ENCODE measurements around the gene BRAF. TPM values are rescaled to one million over a fixed set of nuclear protein-coding genes. Genes with fewer than 3 reads are reported as not detected.

BRAF gene
- total and polyA plus RNA-seq, 2 of the 8 experiments (the other 6 are each of a cell fraction or from before 2014, with no cell fraction given), result 11.4 to 32.6 TPM

GRCh38 chr7:140810385-140810784 is 114.3 kb downstream of the BRAF start:
- no peak overlapping the region for H3K56ac ChIP-seq (replicated peaks; ENCODE audit: insufficient read length, low read depth, low read length)
- TF ChIP-seq SP4 (IDR thresholded peaks at IDR 0.05; ENCODE audit: low read length) (no peak), TAF7 (optimal IDR thresholded peaks at IDR 0.05; ENCODE audit: borderline replicate concordance, low read depth, low read length) (no peak), TEAD4 (IDR thresholded peaks at IDR 0.05; ENCODE audit: low read depth, low read length) (no peak)
- H2BK120ac ChIP-seq (replicated peaks; ENCODE audit: low read depth, low read length), result no peak overlapping the region
- no peak overlapping the region for H3K27ac ChIP-seq (ENCODE audit: low read depth, low read length)
- no peaks in the 10 kb centered on the region for H3K79me2 ChIP-seq (ENCODE audit: control insufficient read depth in 1 of 2, insufficient read depth in 2 of 2, low read length in 2 of 2)
- H4K20me1 ChIP-seq (replicated peaks in 1 of 2; ENCODE audit: control insufficient read depth in 1 of 2, insufficient read depth in 2 of 2, low read length in 2 of 2), result no peaks in the 10 kb centered on the region
- H2BK5ac ChIP-seq (ENCODE audit: low read depth, low read length), result no peak overlapping the region
- no peak overlapping the region for H4K8ac ChIP-seq (ENCODE audit: extremely low read depth, insufficient read depth, low read length)
- no peaks in the 10 kb centered on the region for H3K4me1 ChIP-seq (replicated peaks in 1 of 4; ENCODE audit: control insufficient read depth in 3 of 4, insufficient read depth in 4 of 4, low read length in 3 of 4)
- H3K18ac ChIP-seq (ENCODE audit: extremely low read depth, low read length), result no peak overlapping the region
- ChIA-PET POLR2A (ENCODE audit: partially characterized antibody) (interaction anchor here (1.8 to 1.9 kb wide), 2 partner anchors 114 to 204 kb away, joined by 5 to 6 read pairs; partner anchors contain the start of genes BRAF and MRPS33), CTCF (ENCODE audit: partially characterized antibody) (interaction anchor here (0.7 to 3.4 kb wide), 25 partner anchors 8 to 421 kb away, joined by 3 to 39 read pairs (median 4); partner anchors contain the start of genes ADCK2 and MRPS33)
- H2BK20ac ChIP-seq (ENCODE audit: low read length), result no peak overlapping the region
- no peak overlapping the region for H2BK12ac ChIP-seq (ENCODE audit: low read depth, low read length)
- H3K4me2 ChIP-seq (ENCODE audit: insufficient read depth in 1 of 2, low read depth in 2 of 2, low read length in 2 of 2), result no peak overlapping the region
- no peaks in the 10 kb centered on the region for H3K36me3 ChIP-seq (ENCODE audit: control insufficient read depth in 2 of 4, insufficient read depth in 4 of 4, low read length in 3 of 4)
- 94% methylated on average over 8 of the region's 9 CpGs; no CpG with 5 or more reads in 1 of the 2 experiments for WGBS, 2 experiments (ENCODE audit: extremely low coverage in 1 of 2, insufficient coverage in 1 of 2, insufficient read length in 1 of 2, insufficient replicate concordance in 2 of 2, low coverage in 1 of 2, low lambda C conversion rate in 2 of 2, missing lambda C conversion rate in 1 of 2)
- H4K5ac ChIP-seq (ENCODE audit: insufficient read length, low read depth, low read length), result no peak overlapping the region
- H4K91ac ChIP-seq (replicated peaks; ENCODE audit: insufficient read length, low read length), result no peak overlapping the region
- DNase-seq (ENCODE audit: low read depth in 1 of 2, low spot score in 2 of 2), result no peak
- no peaks in the 10 kb centered on the region for H3K27me3 ChIP-seq (replicated peaks in 1 of 4; ENCODE audit: control insufficient read depth in 3 of 4, extremely low read depth in 1 of 4, insufficient read depth in 3 of 4, low read length in 3 of 4)
- H3K9me3 ChIP-seq (ENCODE audit: insufficient read depth in 2 of 2, low read depth in 1 of 2, low read length in 1 of 2), result no peaks in the 10 kb centered on the region
- H3K9ac ChIP-seq (replicated peaks in 1 of 4; ENCODE audit: extremely low read depth in 1 of 4, low read depth in 3 of 4, low read length in 3 of 4), result no peak overlapping the region
- FAIRE-seq, result no peak
- no peaks in the 10 kb centered on the region for H3K23me2 ChIP-seq (ENCODE audit: low read depth, low read length)
- no peak overlapping the region for H2AFZ ChIP-seq (ENCODE audit: low read length)
- no peak overlapping the region for H2AK5ac ChIP-seq (ENCODE audit: low read depth, low read length)
- H2BK15ac ChIP-seq (ENCODE audit: low read length), result no peak overlapping the region
- no peak overlapping the region for H3K23ac ChIP-seq (ENCODE audit: insufficient read length)
- no peaks in the 10 kb centered on the region for H3K79me1 ChIP-seq (ENCODE audit: low read depth, low read length)
- no peak overlapping the region for H3K4ac ChIP-seq (replicated peaks; ENCODE audit: insufficient read length, low read depth, low read length)
- H3K14ac ChIP-seq (ENCODE audit: insufficient read length), result no peak overlapping the region
- no peak overlapping the region for H3K4me3 ChIP-seq (ENCODE audit: extremely low read depth in 1 of 4, insufficient read depth in 2 of 4, low read depth in 3 of 4, low read length in 4 of 4)
